Uterus (tissue), 2 donors: ENCODE results near the gene ANAPC16.
"Not testable (repeated sequence)": the region's sequence is repeated elsewhere in the genome, so short reads cannot be mapped to it uniquely, and the experiment has no call there.

ENCODE experiments used
- POLR2A ChIP-seq, 2 donors: fragments of 450-650 bp; IDR thresholded peaks; one replicate each; pipeline ENCODE4 v1.6.1; 2016; ENCODE audit warnings: antibody characterized with exemption in 2 of 2, mild to moderate bottlenecking in 1 of 2, moderate library complexity in 1 of 2
- TF ChIP-seq, protein P1 (sequence below), 4 experiments: fragments of 200-600 bp in 2 of 4; fragments of 450-650 bp in 2 of 4; sonication (generic) in 2 of 4; IDR thresholded peaks; one replicate each; pipeline ENCODE4 v1.5.1; 2016 to 2019; ENCODE audit warnings: antibody characterized with exemption in 4 of 4, mild to moderate bottlenecking in 2 of 4, moderate library complexity in 1 of 4

DNA sequence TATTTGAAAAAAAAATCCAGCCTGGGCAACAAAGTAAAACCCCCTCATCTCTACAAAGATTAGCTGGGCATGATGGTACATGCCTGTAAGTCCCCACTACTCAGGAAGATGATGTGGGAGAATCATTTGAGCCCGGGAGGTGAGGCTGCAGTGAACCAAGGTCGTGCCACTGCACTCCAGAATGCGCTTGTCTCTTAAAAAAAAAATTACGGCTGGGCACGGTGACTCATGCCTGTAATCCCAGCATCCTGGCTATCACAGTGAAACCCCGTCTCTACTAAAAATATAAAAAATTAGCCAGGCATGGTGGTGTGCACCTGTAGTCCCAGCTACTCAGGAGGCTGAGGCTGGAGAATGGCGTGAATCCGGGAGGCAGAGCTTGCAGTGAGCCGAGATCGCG is 4.4 kb upstream of the ANAPC16 start:
- TF ChIP-seq, protein P1, sequence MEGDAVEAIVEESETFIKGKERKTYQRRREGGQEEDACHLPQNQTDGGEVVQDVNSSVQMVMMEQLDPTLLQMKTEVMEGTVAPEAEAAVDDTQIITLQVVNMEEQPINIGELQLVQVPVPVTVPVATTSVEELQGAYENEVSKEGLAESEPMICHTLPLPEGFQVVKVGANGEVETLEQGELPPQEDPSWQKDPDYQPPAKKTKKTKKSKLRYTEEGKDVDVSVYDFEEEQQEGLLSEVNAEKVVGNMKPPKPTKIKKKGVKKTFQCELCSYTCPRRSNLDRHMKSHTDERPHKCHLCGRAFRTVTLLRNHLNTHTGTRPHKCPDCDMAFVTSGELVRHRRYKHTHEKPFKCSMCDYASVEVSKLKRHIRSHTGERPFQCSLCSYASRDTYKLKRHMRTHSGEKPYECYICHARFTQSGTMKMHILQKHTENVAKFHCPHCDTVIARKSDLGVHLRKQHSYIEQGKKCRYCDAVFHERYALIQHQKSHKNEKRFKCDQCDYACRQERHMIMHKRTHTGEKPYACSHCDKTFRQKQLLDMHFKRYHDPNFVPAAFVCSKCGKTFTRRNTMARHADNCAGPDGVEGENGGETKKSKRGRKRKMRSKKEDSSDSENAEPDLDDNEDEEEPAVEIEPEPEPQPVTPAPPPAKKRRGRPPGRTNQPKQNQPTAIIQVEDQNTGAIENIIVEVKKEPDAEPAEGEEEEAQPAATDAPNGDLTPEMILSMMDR (IDR thresholded peaks at IDR 0.05), result not testable (repeated sequence)
- not testable (repeated sequence) for TF ChIP-seq POLR2A (IDR thresholded peaks at IDR 0.05)
